ENCODE data around the gene GIGYF2. TPM values are rescaled to one million over a fixed set of nuclear protein-coding genes. Genes with fewer than 3 reads are reported as not detected.
A peak's percentile ranks its signal among the peaks of the same experiment; 100 is the strongest.

The GIGYF2 gene
- total RNA-seq, 1 donor from 2014 or later: 63.4 TPM

GRCh38 chr2:232869138-232870017 lies 172.2 kb downstream of the GIGYF2 start:
- Mint-ChIP-seq H3K9me3 (ENCODE audit: unreplicated experiment) (no peaks in the 10 kb centered on the region), H3K27me3 (ENCODE audit: unreplicated experiment) (no peaks in the 10 kb centered on the region), H3K27ac (ENCODE audit: unreplicated experiment) (no peak overlapping the region), H3K4me1 (ENCODE audit: unreplicated experiment) (no peaks in the 10 kb centered on the region), H3K4me3 (ENCODE audit: unreplicated experiment) (no peak overlapping the region), H3K36me3 (ENCODE audit: unreplicated experiment) (no peaks in the 10 kb centered on the region)
- DNase-seq (ENCODE audit: extremely low spot score, unreplicated experiment): peak; percentile 57
- TF ChIP-seq CTCF (IDR thresholded peaks at IDR 0.05): no peak

- peaks cover 2% of the 10 kb centered on the region for H3K27me3 Mint-ChIP-seq (ENCODE audit: unreplicated experiment)
- peak; percentile 82 for DNase-seq (ENCODE audit: extremely low spot score, unreplicated experiment)
- H3K27ac Mint-ChIP-seq (ENCODE audit: unreplicated experiment): no peak within 1 kb of the TSS
- H3K4me1 Mint-ChIP-seq (ENCODE audit: unreplicated experiment): no peaks in the 10 kb centered on the region
- H3K9me3 Mint-ChIP-seq (ENCODE audit: unreplicated experiment): no peaks in the 10 kb centered on the region
- no peak for TF ChIP-seq CTCF (IDR thresholded peaks at IDR 0.05)
- H3K4me3 Mint-ChIP-seq (ENCODE audit: unreplicated experiment): no peak within 1 kb of the TSS
- H3K36me3 Mint-ChIP-seq (ENCODE audit: unreplicated experiment): no peaks in the 10 kb centered on the region
Observed at GRCh38 chr2:232870018-232870765, 173.1 kb downstream of the GIGYF2 start, which contains the start of gene SNORC. TSS of gene SNORC (plus strand) at chr2:232870264. CDS start at chr2:232870342, 78 bp downstream.

GRCh38 chr2:232870766-232871371 lies 173.7 kb downstream of the GIGYF2 start:
- H3K4me3 Mint-ChIP-seq (ENCODE audit: unreplicated experiment): no peak overlapping the region
- H3K4me1 Mint-ChIP-seq (ENCODE audit: unreplicated experiment): peaks cover 3% of the 10 kb centered on the region
- H3K27me3 Mint-ChIP-seq (ENCODE audit: unreplicated experiment): peaks cover 7% of the 10 kb centered on the region
- peak; percentile 78 for DNase-seq (ENCODE audit: extremely low spot score, unreplicated experiment)
- H3K27ac Mint-ChIP-seq (ENCODE audit: unreplicated experiment): no peak overlapping the region
- no peaks in the 10 kb centered on the region for H3K36me3 Mint-ChIP-seq (ENCODE audit: unreplicated experiment)
- H3K9me3 Mint-ChIP-seq (ENCODE audit: unreplicated experiment): no peaks in the 10 kb centered on the region
- no peak for TF ChIP-seq CTCF (IDR thresholded peaks at IDR 0.05)

- H3K27me3 Mint-ChIP-seq (ENCODE audit: unreplicated experiment): peaks cover 7% of the 10 kb centered on the region
- H3K9me3 Mint-ChIP-seq (ENCODE audit: unreplicated experiment): no peaks in the 10 kb centered on the region
- no peaks in the 10 kb centered on the region for H3K36me3 Mint-ChIP-seq (ENCODE audit: unreplicated experiment)
- no peak overlapping the region for H3K4me3 Mint-ChIP-seq (ENCODE audit: unreplicated experiment)
- peak; percentile 81 for DNase-seq (ENCODE audit: extremely low spot score, unreplicated experiment)
- H3K27ac Mint-ChIP-seq (ENCODE audit: unreplicated experiment): no peak overlapping the region
- TF ChIP-seq CTCF (IDR thresholded peaks at IDR 0.05): no peak
- H3K4me1 Mint-ChIP-seq (ENCODE audit: unreplicated experiment): peaks cover 3% of the 10 kb centered on the region
Observed at GRCh38 chr2:232871418-232871834, 174.3 kb downstream of the GIGYF2 start.
